Neuron (in vitro differentiated cells): Measurements from ENCODE around the gene NT5M.

Source experiments
- H2AFZ ChIP-seq: one replicate; pipeline ENCODE4 v1.6.1; 2013; ENCODE audit warnings: low read depth, mild to moderate bottlenecking, inconsistent platforms, low read length, moderate library complexity
- H3K27me3 ChIP-seq: one replicate; pipeline ENCODE4 v1.6.1; 2013; ENCODE audit warnings: low read length; ENCODE audit not compliant: insufficient read depth
- H3K36me3 ChIP-seq: one replicate; pipeline ENCODE4 v1.6.1; 2013; ENCODE audit warnings: low read length; ENCODE audit not compliant: insufficient read depth
- H3K4me1 ChIP-seq: one replicate; pipeline ENCODE4 v1.6.1; 2013; ENCODE audit warnings: low read length; ENCODE audit not compliant: insufficient read depth
- H3K4me3 ChIP-seq: 2 replicates; pipeline ENCODE4 v1.5.1; 2013; ENCODE audit warnings: mild to moderate bottlenecking, low read length, moderate library complexity
- H3K9me3 ChIP-seq: one replicate; pipeline ENCODE4 v1.6.1; 2013; ENCODE audit warnings: low read length

The NT5M gene

DNA sequence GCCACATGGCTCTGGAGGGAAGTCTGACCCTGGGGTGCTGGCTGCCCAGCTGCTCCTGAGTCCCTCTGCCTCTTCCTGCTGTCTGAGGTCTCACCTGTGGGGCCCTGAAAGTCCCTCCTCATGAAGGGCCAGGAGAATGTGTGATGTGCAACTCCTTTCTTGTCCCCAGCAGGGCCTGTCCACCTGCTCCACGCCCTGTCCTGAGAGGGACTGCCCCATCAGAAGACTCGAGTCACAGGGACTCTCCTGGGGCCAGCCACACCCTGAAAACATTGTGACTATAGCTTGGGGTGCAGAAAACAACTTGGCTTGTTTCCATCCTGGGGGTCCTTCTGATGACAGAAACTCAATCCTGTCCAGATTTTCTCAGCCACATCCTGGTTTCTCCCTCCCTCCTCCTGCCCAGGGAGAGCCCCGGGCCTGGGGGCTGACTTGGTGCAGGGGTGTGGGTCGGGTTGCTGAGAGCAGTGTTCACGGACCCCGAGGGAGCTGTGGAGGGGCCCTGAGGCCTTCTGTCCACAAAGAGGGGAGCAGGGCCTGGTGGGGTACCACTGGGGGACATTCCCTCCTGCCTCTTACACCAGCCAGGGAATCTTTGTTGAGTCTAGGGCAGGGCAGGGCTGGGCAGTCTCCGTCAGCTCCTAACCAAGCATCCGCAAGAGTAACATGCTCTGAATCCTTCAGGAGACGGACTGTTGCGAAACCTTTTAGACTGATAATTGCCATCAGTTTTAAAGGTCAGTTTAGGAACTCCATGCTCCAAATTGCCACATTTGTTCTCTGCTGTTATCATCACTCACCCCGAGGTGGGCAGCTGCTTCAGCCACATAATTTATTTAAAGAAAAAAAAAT, 45.9 kb downstream of the NT5M start:
- H3K36me3 ChIP-seq = no peaks in the 10 kb centered on the region
- no peak overlapping the region for H2AFZ ChIP-seq
- H3K27me3 ChIP-seq = no peaks in the 10 kb centered on the region
- H3K9me3 ChIP-seq = no peaks in the 10 kb centered on the region
- H3K4me1 ChIP-seq = no peaks in the 10 kb centered on the region
- no peak overlapping the region for H3K4me3 ChIP-seq

DNA sequence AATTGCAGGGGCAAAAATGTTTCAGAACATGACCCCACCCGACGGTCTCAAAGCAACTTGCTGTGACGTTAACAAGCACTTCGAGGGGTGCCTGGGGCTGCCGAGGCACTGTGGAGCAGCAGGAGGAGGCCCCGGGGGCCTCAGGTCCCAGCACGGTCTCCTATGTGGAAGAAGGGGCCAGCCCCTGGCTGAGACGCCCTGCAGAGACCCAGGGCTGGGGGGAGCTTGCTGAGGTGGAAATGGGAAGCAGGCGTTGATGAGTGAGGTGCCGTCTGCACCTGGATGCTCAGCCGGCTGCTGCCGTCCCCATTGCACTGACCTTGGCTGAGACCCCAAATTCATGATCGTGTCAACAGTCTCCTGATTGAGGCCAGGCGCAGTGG, 46.5 kb downstream of the NT5M start:
- Histone ChIP-seq H3K9me3 (no peaks in the 10 kb centered on the region), H3K27me3 (no peaks in the 10 kb centered on the region), H2AFZ (no peak overlapping the region), H3K36me3 (no peaks in the 10 kb centered on the region), H3K4me3 (no peak overlapping the region), H3K4me1 (no peaks in the 10 kb centered on the region)

DNA sequence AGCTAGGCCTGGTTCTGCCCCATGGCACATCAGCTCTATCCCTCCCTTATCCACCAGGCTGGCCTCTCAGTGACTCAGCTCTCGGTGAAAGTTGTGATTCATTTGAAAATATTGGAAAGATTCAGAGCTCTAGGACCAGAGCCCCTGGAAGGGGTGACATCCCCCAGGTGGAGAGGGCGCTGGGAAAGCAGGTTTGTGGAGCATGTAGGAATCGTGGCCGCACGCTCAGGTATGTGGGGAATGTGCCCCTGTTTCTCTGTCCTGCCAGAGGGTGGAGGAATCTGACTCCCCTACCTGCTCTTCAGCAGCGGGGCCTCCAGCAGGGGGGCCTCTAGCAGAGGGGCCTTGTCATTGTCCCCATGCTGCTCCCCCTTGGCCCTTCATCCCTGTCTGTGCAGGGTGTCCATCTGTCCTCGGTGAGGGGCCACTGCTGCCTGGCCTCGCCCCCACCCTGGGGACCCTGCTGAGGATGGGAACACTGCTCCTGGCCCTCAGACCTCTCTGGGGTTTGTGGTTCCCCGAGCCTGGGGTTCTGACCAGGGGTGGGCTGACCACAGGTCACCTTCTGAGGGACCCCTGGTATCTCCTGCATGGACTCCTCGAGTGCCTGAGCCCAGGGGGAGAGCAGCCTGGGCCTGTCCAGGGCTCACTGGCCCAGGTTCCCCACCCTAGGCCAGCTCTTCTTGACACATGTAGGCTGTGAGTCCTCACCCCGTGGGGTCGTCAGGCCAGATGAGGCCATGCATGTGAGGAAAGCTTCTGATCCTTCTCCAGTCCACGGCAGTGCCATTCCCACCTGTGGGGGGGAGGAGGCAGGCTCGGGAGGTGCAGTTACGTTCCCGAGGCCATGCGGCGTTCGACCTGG, 47.5 kb downstream of the NT5M start:
- H3K27me3 ChIP-seq = no peaks in the 10 kb centered on the region
- H3K36me3 ChIP-seq = no peaks in the 10 kb centered on the region
- no peaks in the 10 kb centered on the region for H3K4me1 ChIP-seq

DNA sequence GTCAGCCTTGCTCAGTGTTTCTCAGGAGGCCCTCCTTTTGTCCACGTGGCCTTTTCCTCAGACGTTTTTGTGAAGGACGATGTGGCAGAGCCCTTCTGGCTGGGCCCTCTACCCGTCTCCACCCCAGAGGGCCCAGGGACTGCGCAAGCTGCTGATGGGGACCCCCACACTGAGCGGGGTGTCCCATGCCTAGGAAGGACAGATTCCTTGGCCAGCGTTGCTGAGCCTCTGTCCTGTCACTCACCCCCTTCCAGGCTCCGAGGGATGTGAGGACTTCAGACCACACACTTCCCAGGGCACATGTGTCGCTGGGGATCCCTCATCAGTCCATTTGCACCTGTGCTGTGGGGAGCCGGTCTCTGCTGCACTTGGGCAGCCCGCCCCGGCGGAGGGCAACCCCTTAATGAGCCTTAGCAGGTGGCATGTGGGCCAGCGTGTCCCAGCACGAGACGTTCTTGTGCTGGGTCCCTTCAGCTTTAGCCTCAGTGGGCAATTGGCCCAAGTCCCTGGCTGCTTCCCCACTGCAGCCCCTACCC, 48.3 kb downstream of the NT5M start:
- no peaks in the 10 kb centered on the region for H3K36me3 ChIP-seq
- no peaks in the 10 kb centered on the region for H3K9me3 ChIP-seq
- no peak overlapping the region for H3K4me3 ChIP-seq
- no peaks in the 10 kb centered on the region for H3K27me3 ChIP-seq
- H3K4me1 ChIP-seq = peaks cover 3% of the 10 kb centered on the region
- no peak overlapping the region for H2AFZ ChIP-seq

More for the DNA sequence above, 47.5 kb downstream of the NT5M start:
- no peak overlapping the region for H2AFZ ChIP-seq
- no peak overlapping the region for H3K4me3 ChIP-seq
- no peaks in the 10 kb centered on the region for H3K9me3 ChIP-seq

DNA sequence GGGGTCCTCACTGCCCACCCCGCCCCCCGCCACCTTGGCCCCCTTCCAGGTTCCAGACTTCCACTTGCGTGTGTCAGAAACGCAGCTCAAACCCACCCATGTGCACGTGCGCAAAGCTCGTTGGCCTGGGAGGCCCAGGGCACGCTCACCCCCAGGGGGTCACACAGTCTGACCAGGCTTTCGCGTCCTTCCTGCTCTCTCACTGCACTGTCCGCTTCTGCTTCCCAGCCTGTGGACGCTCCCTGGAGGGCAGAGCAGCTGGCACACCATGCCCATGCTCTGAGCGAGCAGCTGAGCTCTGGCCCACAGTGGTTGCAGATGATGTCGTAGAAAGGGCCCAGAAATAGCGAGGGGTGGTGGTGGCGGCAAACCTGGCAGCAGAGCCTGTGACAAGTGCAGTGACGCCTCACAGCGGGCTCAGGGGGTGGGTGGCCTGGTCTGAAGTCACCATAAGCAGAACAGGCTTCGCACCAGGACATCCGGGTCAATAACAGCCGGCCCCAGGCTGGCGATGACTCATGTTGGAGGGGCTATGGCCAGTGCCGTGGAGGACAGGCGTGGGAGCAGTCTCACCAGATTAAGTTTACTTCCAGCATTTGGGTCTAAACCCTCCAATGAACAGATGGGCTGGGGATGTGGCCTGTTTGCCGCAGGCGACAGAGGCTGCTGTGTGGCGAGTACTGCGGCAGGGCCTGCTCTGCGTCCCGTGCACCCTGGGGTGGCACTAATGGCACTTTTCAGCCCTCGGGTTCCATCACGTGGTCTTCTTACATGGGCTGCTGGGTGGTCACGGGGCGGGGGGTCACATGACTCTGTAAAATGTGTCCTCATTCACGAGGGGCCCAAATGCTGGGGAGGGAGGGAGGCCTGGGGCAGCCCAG, 49.0 kb downstream of the NT5M start:
- Histone ChIP-seq H3K9me3 (no peaks in the 10 kb centered on the region), H3K4me3 (no peak overlapping the region), H2AFZ (no peak overlapping the region), H3K27me3 (no peaks in the 10 kb centered on the region), H3K36me3 (no peaks in the 10 kb centered on the region), H3K4me1 (peaks cover 3% of the 10 kb centered on the region)

DNA sequence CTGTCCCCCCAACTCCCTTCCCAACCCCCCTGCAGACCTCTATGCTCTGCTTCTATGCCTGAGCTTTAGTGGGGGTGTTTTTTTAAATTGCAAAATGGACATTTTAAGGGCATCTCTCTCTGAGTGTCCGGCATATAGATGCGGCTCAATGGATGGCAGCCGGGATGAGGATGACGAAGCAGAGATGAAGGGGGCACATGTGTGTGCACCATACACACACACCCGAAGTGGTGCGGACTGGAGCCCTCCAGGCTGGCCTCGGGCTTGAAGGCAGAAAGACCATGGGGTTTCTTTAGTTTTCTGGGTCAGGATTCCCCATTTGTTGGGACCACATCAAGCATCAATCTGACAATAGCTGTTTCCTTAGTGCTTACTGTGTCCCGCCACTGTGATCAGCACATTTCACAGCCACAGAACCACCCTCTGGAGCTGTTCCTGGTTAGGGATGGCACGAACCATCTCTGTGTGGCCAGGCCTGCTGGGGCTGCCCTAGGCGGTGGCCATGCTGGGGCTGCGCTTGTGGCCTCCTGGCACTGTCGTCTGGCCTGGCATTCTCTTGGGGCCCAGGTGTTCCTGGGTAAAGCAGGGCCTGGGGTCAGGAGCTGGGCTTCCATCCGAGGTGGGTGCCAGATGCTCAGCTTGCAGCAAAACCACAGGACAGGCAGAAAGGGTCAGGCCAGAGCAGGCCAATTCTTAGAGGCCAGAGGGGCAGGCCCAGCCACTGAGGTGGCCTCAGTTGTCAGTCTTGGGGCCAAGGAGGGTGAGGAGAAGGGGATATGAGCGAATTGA, 49.9 kb downstream of the NT5M start:
- Histone ChIP-seq H3K9me3 (no peaks in the 10 kb centered on the region), H3K27me3 (no peaks in the 10 kb centered on the region), H3K4me1 (peaks cover 3% of the 10 kb centered on the region), H3K36me3 (no peaks in the 10 kb centered on the region), H2AFZ (no peak overlapping the region), H3K4me3 (no peak overlapping the region)

DNA sequence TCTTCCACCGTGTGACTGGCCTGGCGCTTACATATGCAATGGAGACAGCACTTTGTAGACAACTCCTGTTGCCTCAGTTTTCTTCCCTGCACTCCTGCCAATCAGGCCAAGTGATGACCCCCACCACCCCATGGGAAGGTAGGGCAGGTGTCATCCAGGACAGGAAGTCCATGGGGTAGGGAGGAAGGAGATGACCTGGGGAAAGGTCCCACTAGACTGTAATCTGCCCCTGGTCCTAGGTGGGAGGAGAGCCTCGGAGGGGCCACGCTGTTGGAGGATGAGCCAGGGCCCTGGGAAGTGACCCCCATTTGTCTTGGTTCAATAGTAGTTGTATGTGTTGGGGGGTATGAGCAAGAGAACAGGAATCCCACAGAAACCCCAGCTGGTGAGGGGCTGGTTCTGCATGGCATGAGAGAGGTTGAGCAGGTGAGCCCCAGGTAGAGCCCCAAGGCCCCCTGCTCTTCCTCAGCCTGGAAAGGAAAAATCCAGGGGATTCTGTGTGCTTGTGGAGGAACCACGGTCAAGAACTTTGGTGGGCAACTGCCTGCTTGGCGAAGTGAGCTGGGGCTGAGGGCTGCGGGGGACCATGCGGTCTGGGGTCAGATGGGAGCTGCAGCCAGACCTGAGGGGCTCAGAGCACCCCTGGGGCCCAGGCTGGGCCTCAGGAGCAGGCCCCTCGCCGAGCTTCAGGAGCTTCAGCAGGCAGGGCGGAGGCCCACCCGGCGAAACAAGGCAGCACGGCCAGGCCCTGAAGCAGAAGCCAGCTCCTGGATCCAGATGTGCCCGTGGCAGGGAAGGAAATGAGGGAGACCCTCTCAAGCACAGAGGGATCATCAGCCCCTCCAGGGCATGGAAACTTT, 50.7 kb downstream of the NT5M start:
- Histone ChIP-seq H3K4me1 (peaks cover 3% of the 10 kb centered on the region), H3K27me3 (no peaks in the 10 kb centered on the region), H3K4me3 (no peak overlapping the region), H3K9me3 (no peaks in the 10 kb centered on the region), H2AFZ (no peak overlapping the region), H3K36me3 (no peaks in the 10 kb centered on the region)

DNA sequence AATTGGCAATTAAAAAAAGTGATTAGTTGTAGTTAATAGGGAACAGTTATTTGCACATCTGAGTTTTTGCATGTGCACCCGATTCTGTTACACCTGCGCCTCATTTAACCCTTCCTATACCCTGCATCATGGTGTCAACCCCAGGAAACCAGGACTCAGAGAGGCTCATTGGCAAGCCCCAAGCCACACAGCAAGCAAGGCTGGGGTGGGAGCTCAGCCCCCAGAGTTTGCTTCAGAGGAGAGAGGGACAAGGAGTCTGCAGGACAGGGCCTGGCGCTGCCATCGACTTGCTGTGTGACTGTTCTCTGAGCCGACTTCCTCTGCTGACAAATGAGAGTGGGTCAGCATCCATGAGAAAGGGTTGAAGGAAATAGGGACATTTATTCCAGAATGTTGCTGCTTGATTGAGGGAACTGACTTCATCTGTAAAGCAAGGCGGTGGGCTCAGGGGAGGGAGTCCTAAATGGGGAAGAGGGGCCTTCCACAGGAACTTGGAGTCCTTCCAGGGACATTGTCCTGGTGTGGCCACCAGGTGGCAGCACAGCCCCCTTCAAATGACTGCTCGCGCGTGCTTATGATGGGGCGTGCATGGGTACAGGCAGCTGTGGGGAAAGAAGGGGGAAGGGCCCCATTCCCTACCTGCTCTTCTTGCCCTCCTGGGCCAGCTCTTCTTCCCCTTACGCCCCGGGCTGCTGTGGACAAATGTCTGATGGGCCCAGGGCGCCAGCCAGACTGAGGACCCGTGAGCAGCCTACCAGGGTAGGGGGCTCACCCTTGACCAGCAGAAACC, 51.6 kb downstream of the NT5M start:
- Histone ChIP-seq H3K27me3 (no peaks in the 10 kb centered on the region), H3K9me3 (no peaks in the 10 kb centered on the region), H3K36me3 (no peaks in the 10 kb centered on the region), H3K4me3 (no peak overlapping the region), H3K4me1 (peaks cover 3% of the 10 kb centered on the region), H2AFZ (no peak overlapping the region)

DNA sequence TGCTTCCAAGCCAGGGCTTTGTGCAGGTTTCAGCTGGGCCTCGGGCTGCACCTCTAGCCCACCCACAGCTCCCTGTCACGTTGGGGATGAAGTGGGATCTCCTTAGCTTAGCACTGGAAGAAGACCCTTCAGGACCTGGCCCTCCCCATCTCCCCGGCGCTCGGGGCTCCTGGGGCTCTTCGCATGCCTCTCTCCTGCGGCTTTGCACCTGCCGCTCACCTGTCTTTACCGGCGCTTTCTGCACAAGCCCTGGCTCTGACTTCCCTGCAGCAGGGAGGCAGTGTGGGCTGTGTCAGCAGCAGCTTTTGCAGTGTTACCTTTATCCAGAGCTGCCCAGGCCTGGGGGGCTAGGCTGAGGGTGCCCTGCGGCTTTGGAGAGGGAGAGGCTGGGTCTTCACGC, 52.3 kb downstream of the NT5M start:
- no peaks in the 10 kb centered on the region for H3K27me3 ChIP-seq
- peaks cover 3% of the 10 kb centered on the region for H3K4me1 ChIP-seq
- H3K9me3 ChIP-seq = no peaks in the 10 kb centered on the region
- H3K4me3 ChIP-seq = no peak overlapping the region
- H3K36me3 ChIP-seq = no peaks in the 10 kb centered on the region
- no peak overlapping the region for H2AFZ ChIP-seq

DNA sequence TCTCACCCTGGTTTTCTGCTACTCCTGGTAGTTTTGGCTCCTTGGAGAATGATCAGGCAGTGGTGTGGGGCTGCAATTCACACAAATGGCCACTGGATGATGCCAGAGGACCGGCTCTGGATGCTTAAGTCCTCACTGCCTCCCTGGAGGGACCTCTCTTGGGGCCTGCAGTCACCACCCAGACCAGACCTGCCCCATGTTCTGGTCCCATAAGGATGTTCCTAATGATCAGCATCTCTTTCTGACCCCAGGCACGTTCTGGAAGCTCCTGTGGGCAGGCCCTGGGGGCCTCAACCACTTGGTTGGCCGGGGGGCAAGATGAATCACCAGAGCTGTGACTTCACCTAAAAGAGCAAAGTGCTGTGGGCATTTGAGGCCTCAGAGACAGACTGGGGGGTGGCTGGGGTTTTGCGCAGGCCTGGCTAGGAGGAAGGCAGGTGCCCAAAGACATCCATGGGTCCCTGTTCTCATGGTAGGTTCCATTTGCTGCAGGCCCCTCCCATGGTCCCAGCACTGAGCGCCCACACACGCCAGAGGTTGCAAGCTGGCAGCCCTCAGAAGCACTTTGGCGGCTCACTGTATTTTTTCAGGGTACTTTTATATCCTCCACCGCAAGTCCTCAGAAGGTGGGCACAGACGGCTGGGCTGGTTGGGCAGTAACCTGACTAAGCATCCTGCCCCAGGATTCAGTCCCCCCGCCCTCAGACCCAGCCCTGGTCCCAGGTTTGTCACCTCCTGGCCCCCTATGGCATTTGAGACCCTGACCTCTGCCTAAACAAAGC, 53.2 kb downstream of the NT5M start:
- H3K9me3 ChIP-seq = no peaks in the 10 kb centered on the region
- no peaks in the 10 kb centered on the region for H3K36me3 ChIP-seq
- no peak overlapping the region for H3K4me3 ChIP-seq
- H2AFZ ChIP-seq = no peak overlapping the region
- peaks cover 3% of the 10 kb centered on the region for H3K4me1 ChIP-seq
- no peaks in the 10 kb centered on the region for H3K27me3 ChIP-seq
